ENCODE data around the gene DCLK2.

DCLK2 gene

DNA sequence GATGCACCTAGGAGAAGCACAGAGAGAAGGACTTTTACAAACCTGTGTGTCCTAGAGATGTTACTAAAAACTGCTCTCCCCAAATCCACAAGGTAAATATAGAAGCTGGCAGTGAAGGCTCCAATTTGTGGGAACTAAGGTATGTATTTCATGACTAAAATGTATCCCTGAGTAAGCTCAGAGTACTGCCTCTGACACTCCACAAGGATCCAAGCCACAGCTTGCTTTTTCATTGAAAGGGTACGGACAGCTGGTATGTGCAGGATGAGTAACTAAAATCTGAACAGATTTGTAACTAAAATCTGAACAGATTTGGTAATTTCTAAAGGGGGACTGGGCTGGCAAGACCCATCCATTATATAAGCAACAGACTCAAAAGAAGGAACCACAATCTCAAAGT lies 187.6 kb downstream of the DCLK2 start:
- no peak for DNase-seq (ENCODE audit: low read depth)

DNA sequence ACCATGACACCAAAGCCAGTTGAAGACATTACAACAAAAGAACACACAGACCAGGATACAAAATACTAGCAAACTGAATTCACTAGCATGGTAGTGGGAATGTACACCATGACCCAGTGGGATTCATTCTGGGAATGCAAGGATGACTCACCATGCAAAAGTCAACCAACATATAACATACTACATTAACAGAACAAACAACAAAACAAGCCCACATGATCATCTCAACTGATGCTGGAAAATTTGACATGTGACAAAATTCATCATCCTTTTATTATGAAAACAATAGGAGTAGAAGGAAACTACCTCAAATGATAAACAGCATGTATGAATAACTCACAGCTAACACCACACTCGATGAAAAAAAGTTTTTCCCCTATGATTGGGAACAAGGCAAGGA lies 190.2 kb downstream of the DCLK2 start:
- no peak for DNase-seq (ENCODE audit: low read depth)

DNA sequence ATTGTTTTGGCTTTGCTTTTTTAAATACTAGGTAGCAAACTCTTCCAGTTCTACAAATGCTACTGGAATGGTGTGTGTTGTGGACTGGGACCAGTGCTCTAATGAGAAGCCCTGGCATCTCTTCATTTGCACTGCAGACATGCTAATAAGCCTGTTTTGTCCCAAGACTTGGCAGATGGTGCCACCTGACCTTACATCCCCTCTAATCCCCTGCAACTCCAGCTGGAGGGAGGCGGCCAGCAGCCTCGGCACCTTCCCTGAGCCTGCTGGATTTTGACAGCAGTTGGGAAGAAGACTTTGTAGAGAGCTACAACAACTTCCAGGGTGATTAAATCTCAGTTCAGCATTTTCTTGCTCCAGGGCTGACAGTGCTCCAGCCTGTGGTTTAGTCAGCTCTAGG lies 200.0 kb downstream of the DCLK2 start:
- DNase-seq (ENCODE audit: low read depth) = no peak

DNA sequence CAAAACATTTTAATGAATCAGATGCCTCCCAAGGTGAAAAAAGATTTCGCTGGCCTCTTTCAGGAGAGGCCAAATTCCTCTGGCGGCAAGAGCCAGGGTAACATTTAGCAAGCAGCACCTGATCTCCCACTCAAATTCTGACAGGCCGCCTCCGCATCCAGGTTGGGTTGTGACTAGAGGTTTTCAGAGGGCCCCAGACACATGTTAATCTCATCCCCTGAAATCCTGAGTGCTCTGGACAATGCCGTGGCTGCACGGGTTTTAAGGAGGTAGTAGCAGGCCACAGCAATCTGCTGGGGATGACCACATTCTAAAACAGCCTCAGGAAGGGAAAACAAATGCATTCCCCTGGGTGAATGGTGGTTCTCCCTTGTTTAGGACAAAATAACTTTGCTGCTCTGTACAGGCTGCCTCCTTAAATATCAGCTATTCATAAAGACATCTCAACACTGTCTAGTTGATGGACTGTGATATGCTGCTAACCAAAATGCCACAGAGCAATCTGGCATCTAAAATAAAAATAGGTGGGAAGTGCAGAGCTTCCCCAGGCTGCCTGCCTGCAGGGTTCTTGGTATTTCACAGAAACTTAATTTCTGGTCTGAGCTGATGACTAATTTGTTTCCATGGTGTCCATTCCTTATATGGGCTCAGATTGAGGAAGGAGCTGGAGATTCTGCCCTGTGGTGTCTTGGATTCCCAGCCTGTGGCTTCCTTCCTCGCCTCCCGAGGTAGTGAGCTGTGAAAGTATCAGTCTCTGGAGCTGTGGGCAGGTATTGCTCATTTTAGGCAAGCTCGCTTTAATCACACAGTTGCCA lies 202.0 kb downstream of the DCLK2 start:
- DNase-seq (ENCODE audit: low read depth) = no peak

DNA sequence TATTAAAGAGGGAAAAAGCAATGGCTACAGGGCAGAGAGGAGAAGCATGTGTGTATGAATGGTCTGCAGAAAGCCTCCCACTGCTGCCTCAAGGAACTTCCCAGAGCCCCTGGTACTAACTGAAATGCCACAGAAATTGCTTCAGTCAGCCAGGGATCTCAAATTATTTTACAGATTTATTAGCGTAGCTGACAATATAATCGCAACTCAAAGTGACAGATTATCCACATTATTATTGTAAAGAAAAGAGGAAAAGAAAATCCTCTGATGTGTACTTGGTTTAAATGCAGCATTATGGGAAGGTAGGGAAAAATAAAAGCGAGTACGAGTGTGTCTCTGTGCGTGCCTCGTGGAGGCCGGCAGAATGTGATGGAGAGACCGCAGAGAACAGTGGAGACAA lies 202.7 kb downstream of the DCLK2 start:
- DNase-seq (ENCODE audit: low read depth) = no peak

DNA sequence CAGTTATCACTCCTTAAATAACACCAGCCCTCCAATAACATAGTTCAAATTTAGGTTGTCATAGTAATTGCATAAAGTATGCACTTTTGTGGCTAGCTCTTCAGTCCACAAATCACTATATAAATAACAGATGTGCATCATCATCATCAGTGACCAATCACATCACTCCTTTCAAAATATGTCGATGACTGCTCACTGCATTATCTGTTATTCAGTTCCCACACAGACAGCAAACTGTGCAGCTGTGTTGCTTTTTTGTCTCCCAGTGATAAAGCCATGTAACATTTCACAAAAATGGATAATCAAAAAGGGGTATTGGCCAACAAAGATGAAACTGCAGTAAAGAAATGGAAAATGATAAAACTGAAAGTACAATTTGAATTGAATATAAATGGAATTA lies 205.4 kb downstream of the DCLK2 start:
- no peak for DNase-seq (ENCODE audit: low read depth)

DNA sequence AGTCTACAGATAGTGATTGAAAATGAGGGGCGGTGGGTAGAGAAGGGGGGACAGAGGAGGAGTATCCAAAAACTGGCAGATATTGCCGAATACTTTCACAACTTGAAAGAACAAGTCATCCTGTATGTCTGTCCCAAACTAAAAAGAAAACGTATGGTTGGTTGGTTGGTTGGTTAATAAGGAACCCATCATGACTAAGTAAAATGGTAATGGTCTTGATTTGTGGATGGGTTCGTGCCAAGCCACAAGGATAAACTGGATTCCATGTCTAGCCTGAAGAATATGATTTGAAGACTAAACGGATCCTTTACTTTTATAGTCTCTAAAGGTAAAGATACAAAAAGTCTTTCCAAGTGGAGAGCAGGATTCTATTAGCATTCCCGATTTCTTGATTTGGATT lies 208.4 kb downstream of the DCLK2 start:
- no peak for DNase-seq (ENCODE audit: low read depth)

DNA sequence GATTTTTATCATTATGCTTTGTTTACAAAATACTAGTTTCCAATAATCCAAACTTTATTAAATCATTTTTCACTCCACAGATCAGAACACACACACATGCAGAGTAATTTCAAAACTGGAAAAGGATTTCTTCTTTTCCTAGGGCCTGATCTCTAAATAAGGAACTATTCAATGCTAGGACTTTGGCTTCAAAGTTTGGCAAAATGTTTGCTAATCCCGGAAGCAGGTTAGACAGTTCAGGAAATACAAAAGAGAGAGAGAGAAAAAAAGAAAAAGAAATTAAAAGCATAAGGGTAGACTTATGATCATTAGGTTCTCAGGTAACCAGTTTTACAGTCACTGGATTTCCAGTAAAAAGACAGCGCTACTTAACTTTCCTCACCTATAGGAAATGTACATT lies 211.0 kb downstream of the DCLK2 start:
- DNase-seq (ENCODE audit: low read depth) = no peak

DNA sequence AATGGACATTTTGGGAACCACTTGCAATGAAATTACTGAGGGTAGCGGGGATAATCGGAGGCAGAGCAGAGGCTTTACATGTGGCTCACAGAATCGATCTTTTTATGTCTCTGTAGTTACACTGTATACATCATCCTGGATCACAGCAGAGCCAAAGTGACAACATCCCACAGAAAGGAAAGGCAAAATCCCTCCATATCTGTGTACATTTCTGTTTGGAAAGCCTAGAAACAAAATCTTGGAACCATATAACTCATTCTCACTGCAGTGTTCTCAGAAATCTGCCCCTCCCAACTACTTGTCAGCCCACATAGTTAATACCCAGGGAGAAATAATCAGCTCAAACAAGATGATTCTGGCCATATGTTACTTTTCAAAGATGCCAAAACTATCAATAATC lies 211.6 kb downstream of the DCLK2 start:
- no peak for DNase-seq (ENCODE audit: low read depth)

DNA sequence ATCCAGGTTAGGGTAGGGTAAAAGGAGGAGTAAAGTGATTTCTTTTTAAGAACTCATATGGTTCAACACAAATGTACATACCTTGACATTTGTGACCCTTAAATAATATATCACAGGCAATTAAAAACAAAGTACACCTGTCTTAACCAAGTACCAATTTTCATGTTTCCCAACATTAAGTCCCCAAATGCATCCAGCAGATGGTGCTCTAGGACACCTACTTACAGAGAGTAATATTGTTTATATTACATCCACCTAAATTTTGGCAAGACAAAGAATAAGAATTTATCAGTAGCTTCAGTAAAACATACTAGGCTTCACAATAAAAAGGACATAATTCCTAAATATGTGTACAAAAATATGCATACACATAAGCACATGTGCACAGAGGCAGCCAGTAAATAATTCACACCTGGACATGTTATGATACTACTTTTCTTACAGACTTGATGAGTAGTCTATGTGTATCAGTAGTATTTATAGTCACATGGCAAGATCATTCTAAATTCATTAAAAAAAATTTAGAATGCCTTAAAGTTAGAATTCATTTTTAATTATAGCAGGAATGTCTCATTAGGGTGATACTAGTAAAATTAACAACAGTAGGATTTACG lies 219.7 kb downstream of the DCLK2 start:
- peak; percentile 4 for DNase-seq (ENCODE audit: low read depth)

DNA sequence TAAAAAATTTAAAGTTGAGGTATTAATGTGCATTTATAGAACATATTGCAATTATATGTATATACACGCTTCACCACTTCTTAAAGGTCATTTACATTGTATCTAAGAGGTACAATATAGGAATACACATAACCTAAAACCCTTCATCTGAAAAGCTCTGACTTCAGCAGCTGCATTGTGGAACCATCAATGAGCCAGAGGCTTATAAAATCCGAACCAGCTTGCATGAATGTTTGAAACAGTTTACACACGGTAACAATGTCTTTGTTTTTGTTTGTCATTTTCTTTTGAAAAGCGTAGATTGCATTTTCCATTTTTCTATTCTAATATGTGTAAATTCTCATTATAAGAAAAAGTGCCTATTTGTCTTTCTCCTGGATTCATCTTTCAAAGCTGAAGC lies 221.6 kb downstream of the DCLK2 start:
- no peak for DNase-seq (ENCODE audit: low read depth)

DNA sequence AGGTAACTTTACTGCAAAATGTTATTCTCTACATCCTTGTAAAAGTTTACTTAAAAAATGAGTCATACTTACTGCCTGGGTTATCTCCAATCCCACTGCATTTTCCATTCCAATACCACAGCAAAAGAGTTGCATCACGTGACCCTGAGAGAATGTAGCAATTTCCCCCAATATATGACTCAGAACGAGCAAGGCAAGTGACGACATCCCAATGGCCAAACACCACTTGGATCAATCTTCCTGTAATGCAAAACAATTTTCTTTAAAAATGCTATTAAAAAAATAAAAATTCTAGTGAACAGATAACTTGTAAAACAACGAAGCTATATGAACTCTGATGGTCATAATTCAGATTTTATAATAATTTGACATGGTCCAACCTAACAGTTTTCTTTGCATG lies 224.3 kb downstream of the DCLK2 start:
- no peak for DNase-seq (ENCODE audit: low read depth)

DNA sequence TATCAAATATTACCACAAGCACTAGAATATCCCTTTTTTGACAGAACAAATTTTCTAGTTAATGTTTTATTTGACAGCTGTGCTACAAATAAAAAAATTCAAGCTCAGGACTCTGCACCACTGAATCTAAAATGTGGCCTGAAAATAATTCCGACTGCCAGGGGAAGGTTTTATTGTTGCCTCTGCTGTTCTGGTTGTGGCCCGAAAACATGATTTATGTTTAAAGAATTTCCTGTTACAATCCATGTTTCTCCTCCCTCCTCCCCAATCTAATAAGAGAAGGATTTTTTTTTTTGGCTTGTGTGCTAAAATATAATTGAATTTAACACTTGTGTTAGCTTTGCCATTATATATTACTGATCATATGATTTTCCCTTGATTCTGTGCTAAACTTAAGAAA lies 227.8 kb downstream of the DCLK2 start:
- DNase-seq (ENCODE audit: low read depth) = no peak

DNA sequence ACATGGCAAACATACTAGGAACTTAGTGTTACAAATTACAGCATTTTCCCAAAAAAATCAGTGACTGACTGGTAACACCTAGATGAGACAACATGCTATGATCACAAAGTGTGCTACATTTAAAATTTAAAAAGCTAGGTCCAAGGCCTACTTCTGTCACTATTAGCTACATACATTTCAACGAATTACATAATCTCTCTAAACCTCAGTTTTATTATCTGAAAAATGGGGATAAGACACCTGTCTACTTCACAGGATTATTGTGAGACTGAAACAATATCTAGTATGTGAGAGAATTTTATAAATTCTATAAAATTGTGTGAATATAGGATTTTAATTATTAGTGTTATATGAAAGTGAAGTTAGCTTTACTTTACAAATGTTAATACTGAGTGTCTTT lies 228.5 kb downstream of the DCLK2 start:
- DNase-seq (ENCODE audit: low read depth) = no peak
